ENCODE results near the gene PDP2. TPM values are rescaled to one million over a fixed set of nuclear protein-coding genes. Genes with fewer than 3 reads are reported as not detected.

PDP2 gene
- total and polyA plus RNA-seq, 9 of the 15 experiments (the other 6 are each of a cell fraction or from before 2014, with no cell fraction given), result 2.5 to 24.3 (median 7.2) TPM

DNA sequence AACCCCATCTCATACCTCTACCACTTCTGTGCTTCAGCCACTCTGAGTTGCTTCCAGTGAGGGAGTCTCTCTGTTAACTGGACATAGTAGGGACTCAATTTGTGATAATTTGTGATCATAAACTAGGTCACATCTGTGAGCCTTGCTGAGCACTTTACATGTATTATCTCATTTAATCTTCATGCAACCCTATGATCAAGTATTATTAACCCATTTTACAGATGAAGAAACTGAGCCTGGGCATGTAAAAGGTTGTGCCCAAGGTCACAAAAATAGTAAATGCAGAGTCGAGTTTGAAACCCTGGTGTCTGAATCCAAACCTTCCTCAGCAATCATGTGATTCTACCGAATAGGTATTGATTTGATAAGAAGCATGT, 18.6 kb downstream of the PDP2 start (continued):
- TF ChIP-seq CHD4 (IDR thresholded peaks at IDR 0.05; ENCODE audit: insufficient read depth, insufficient replicate concordance, low read depth, low read length, poor library complexity, severe bottlenecking) (peak; percentile 99), ESRRA (IDR thresholded peaks at IDR 0.05; ENCODE audit: borderline replicate concordance, low read depth) (peak; percentile 99), PHF20 (IDR thresholded peaks at IDR 0.05; ENCODE audit: partially characterized antibody) (peak; percentile 82), HDAC2 (IDR thresholded peaks at IDR 0.05) (peak; percentile 97), MXI1 (IDR thresholded peaks at IDR 0.05; ENCODE audit: low read depth, low read length) (no peak), CBX3 (IDR thresholded peaks at IDR 0.05; ENCODE audit: borderline replicate concordance in 1 of 2, low read length in 2 of 2) (peak in 1 of 2 experiments; percentile 85; a peak in 2 of 3 replicates), HDAC1 (IDR thresholded peaks at IDR 0.05) (peak in 1 of 2 experiments; percentile 38; a peak in 1 of 4 replicates), RCOR1 (IDR thresholded peaks at IDR 0.05; ENCODE audit: borderline replicate concordance in 1 of 2, low read depth in 2 of 2, low read length in 2 of 2) (peak in 1 of 2 experiments; percentile 91; a peak in 3 of 4 replicates), NR1H2 (CRISPR knock-in tag; IDR thresholded peaks at IDR 0.05) (peak; percentile 62; the same call in 1 of the 2 replicates)

DNA sequence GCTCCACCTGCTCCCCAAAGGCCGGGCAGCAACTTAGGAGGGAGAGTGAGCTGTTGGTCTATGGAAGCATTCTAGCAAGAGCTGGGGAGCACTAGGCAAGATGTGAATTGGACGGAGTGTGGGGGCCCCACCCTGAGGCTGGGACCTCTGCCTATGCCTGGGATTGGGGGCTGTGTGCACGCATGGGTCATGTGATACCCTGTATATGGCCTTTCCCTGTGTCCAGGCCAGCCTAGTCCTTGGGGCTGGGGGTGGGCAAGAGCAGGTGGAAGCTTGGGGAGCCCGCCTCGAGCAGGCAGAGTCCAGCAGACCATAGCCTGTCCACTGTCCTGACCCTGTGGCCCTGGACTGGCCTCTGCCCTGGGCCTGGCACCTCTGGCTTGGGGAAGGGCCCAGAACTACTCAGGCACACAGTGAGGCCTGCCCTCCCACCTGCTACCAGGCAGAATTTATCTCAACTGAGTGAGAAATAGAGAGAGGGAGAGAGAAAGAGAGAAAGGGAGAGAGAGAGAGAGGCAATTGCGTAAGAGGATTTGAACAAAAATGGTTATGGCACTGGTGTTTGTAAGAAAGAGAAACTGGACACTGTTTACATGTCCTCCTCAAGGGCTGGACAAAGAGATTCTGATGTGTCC, 19.1 kb downstream of the PDP2 start:
- POLR2A ChIA-PET, result interaction anchor here (0.5 to 1.5 kb wide), 11 partner anchors 11 to 1245 kb away, joined by 3 to 9 read pairs (median 3); partner anchors contain the start of gene CIAO2B
- TF ChIP-seq ZNF57 (CRISPR knock-in tag; IDR thresholded peaks at IDR 0.05) (no peak), POLR3G (IDR thresholded peaks at IDR 0.05; ENCODE audit: extremely low read depth, insufficient read length, insufficient replicate concordance) (no peak), CAMTA2 (CRISPR knock-in tag; conservative IDR thresholded peaks at IDR 0.05) (no peak), TAF15 (IDR thresholded peaks at IDR 0.05; ENCODE audit: low read depth, low read length) (no peak), ZHX1 (conservative IDR thresholded peaks at IDR 0.05; ENCODE audit: low read length) (no peak), ZNF174 (CRISPR knock-in tag; IDR thresholded peaks at IDR 0.05) (no peak), SRSF9 (IDR thresholded peaks at IDR 0.05; ENCODE audit: borderline replicate concordance, low read depth, low read length) (no peak), ZNF124 (CRISPR knock-in tag; IDR thresholded peaks at IDR 0.05) (no peak), ZNF347 (CRISPR knock-in tag; IDR thresholded peaks at IDR 0.05; ENCODE audit: low read depth) (no peak), CEBPG (CRISPR knock-in tag; IDR thresholded peaks at IDR 0.05) (peak; percentile 83), CEBPG (tag; conservative IDR thresholded peaks at IDR 0.05 in 1 of 2, IDR thresholded peaks at IDR 0.05 in 1 of 2) (peak; percentile 97)

More for the DNA sequence above, 19.1 kb downstream of the PDP2 start:
- ATAC-seq (peak; percentile 42), DNase-seq (ENCODE audit: extremely low read depth in 1 of 4, low spot score in 3 of 4) (peak in 1 of 4 experiments; percentile 32), FAIRE-seq (no peak)
- peaks cover 30 to 56% of the 10 kb centered on the region in 2 experiments for H3K4me1 ChIP-seq (replicated peaks in 1 of 2; ENCODE audit: control insufficient read depth in 2 of 2, insufficient read depth in 2 of 2, low read length in 2 of 2)
- H3K27ac ChIP-seq (ENCODE audit: extremely low read depth, low read depth, low read length), result peak overlapping the region; percentile 87
- peak overlapping the region; percentile 77 for H3K4me2 ChIP-seq (ENCODE audit: insufficient read depth, low read length)
- no peaks in the 10 kb centered on the region for H3K36me3 ChIP-seq (ENCODE audit: control insufficient read depth, insufficient read depth, low read length)
- BruUV-seq (replicated peaks), result no TSS peak
- no peaks in the 10 kb centered on the region for H3K9me1 ChIP-seq (ENCODE audit: control insufficient read depth, insufficient read depth, low read length)
- H4K20me1 ChIP-seq (replicated peaks; ENCODE audit: control insufficient read depth, insufficient read depth, low read length), result no peaks in the 10 kb centered on the region
- peak overlapping the region; percentile 78 for H2AFZ ChIP-seq (ENCODE audit: low read depth, low read length)
- 64% methylated on average over 6 of the region's 6 CpGs for WGBS (ENCODE audit: insufficient coverage, low coverage, missing lambda C conversion rate)
- CTCF ChIA-PET (ENCODE audit: low intra/inter-chr PET ratio), result no interaction called here
- H3K79me2 ChIP-seq (ENCODE audit: control insufficient read depth, insufficient read depth, low read length), result no peaks in the 10 kb centered on the region
- H3K27me3 ChIP-seq (ENCODE audit: control insufficient read depth in 2 of 2, insufficient read depth in 2 of 2, low read length in 2 of 2), result no peaks in the 10 kb centered on the region
- peak overlapping the region; percentile 80 to 89 for H3K9ac ChIP-seq (ENCODE audit: insufficient read depth in 1 of 2, low read depth in 2 of 2, low read length in 2 of 2)
- in situ Hi-C loops (cut with MboI) (loop anchor here (5.0 kb wide), 1 partner anchor 33 kb away; the partner anchor contains the start of gene CIAO2B), intact Hi-C loops (cut with micrococcal nuclease) (loop anchor here (5.0 kb wide), 2 partner anchors 48 to 118 kb away; no protein-coding TSS in a partner anchor)
- H3K9me3 ChIP-seq (replicated peaks; ENCODE audit: control insufficient read depth, insufficient read depth, low read depth, low read length), result no peaks in the 10 kb centered on the region
- no peak overlapping the region for H3K4me3 ChIP-seq

Data from K562 (cell line).